ENCODE data around the gene CELF3. TPM values are rescaled to one million over a fixed set of nuclear protein-coding genes. Genes with fewer than 3 reads are reported as not detected.

Gene CELF3
- total and polyA plus RNA-seq, 8 donors, result 0.72 to 1.4 (median 0.90) TPM; not detected in 2

GRCh38 chr1:151702936-151703335 is 13.7 kb downstream of the CELF3 start:
- DNase-seq (no peak), ATAC-seq (no peak)
- no peak for TF ChIP-seq CTCF (IDR thresholded peaks at IDR 0.05)
- Histone ChIP-seq H3K9me3 (no peaks in the 10 kb centered on the region), H3K4me3 (no peak overlapping the region), H3K36me3 (peaks cover 0 to 41% of the 10 kb centered on the region in 2 donors), H3K27me3 (no peaks in the 10 kb centered on the region), H3K4me1 (no peaks in the 10 kb centered on the region), H3K27ac (no peak overlapping the region)
- intact Hi-C loops (cut with DNase I), result no loop called here

GRCh38 chr1:151701515-151701914 is 15.1 kb downstream of the CELF3 start:
- no peak for ATAC-seq
- TF ChIP-seq CTCF (IDR thresholded peaks at IDR 0.05), result no peak
- Histone ChIP-seq H3K36me3 (peaks cover 0 to 55% of the 10 kb centered on the region in 2 donors), H3K4me3 (no peak overlapping the region), H3K27ac (no peak overlapping the region), H3K9me3 (no peaks in the 10 kb centered on the region), H3K4me1 (no peaks in the 10 kb centered on the region), H3K27me3 (no peaks in the 10 kb centered on the region)
- intact Hi-C loops (cut with DNase I), result no loop called here
- no peak for DNase-seq

GRCh38 chr1:151693057-151693651 is 23.4 kb downstream of the CELF3 start:
- H3K4me3 ChIP-seq, result no peak overlapping the region
- H3K27me3 ChIP-seq, result no peaks in the 10 kb centered on the region
- peak; percentile 56 for ATAC-seq
- TF ChIP-seq CTCF (IDR thresholded peaks at IDR 0.05), result peak in 1 of 2 donors; percentile 32
- H3K9me3 ChIP-seq, result no peaks in the 10 kb centered on the region
- H3K36me3 ChIP-seq, result peaks cover 0 to 69% of the 10 kb centered on the region in 2 donors
- peak in 2 of 4 donors; percentile 19 to 39 for DNase-seq
- H3K27ac ChIP-seq, result no peak overlapping the region
- peaks cover 0 to 12% of the 10 kb centered on the region in 2 donors for H3K4me1 ChIP-seq
- intact Hi-C loops (cut with DNase I), result no loop called here

- no peaks in the 10 kb centered on the region for H3K27me3 ChIP-seq
- no peak for TF ChIP-seq CTCF (IDR thresholded peaks at IDR 0.05)
- no peak overlapping the region for H3K4me3 ChIP-seq
- peaks cover 0 to 12% of the 10 kb centered on the region in 2 donors for H3K4me1 ChIP-seq
- no peak for ATAC-seq
- peaks cover 0 to 68% of the 10 kb centered on the region in 2 donors for H3K36me3 ChIP-seq
- H3K27ac ChIP-seq, result no peak overlapping the region
- intact Hi-C loops (cut with DNase I), result no loop called here
- H3K9me3 ChIP-seq, result no peaks in the 10 kb centered on the region
- no peak for DNase-seq
These were observed 24.4 kb downstream of the CELF3 start for GRCh38 chr1:151692226-151692625.

- intact Hi-C loops (cut with DNase I), result no loop called here
- no peaks in the 10 kb centered on the region for H3K9me3 ChIP-seq
- DNase-seq, result no peak
- ATAC-seq, result no peak
- TF ChIP-seq CTCF (IDR thresholded peaks at IDR 0.05), result no peak
- H3K4me3 ChIP-seq, result no peak overlapping the region
- H3K27me3 ChIP-seq, result no peaks in the 10 kb centered on the region
- H3K27ac ChIP-seq, result no peak overlapping the region
- H3K4me1 ChIP-seq, result peaks cover 0 to 12% of the 10 kb centered on the region in 2 donors
- peaks cover 0 to 68% of the 10 kb centered on the region in 2 donors for H3K36me3 ChIP-seq
These were observed 27.1 kb downstream of the CELF3 start for GRCh38 chr1:151689494-151689893.
